Loucy (cell line): Measurements from ENCODE around the gene SNRPA1.

Experiments used
- CTCF ChIP-seq: fragments of 200-600 bp; sonication (generic); conservative IDR thresholded peaks from 2 replicates; pipeline ENCODE4 v1.5.1; 2014; ENCODE audit warnings: mild to moderate bottlenecking, antibody characterized with exemption, low read length
- EZH2phosphoT487 ChIP-seq: fragments of 200-600 bp; IDR thresholded peaks from 2 replicates; pipeline ENCODE4 v1.6.1; 2018; ENCODE audit warnings: antibody characterized with exemption, mild to moderate bottlenecking, moderate library complexity, borderline replicate concordance

- TF ChIP-seq CTCF (no peak), EZH2phosphoT487 (no peak)
These were observed 55.3 kb downstream of the SNRPA1 start for GRCh38 chr15:101239724-101240136.
